ENCODE measurements around the gene CELF2. TPM values are rescaled to one million over a fixed set of nuclear protein-coding genes. Genes with fewer than 3 reads are reported as not detected.

Gene CELF2
- total and polyA plus RNA-seq, 2 experiments from 2014 or later: 16.6 to 26.9 TPM

GRCh38 chr10:11186374-11186773, 168.7 kb downstream of the CELF2 start:
- Histone ChIP-seq H3K4me3 (no peak overlapping the region), H3K9me3 (ENCODE audit: low read depth) (peaks cover 14% of the 10 kb centered on the region), H3K27me3 (no peaks in the 10 kb centered on the region), H3K4me1 (ENCODE audit: insufficient read depth) (no peaks in the 10 kb centered on the region), H3K9me2 (replicated peaks; ENCODE audit: insufficient read depth) (no peaks in the 10 kb centered on the region), H3K4me2 (no peak overlapping the region), H3K36me3 (replicated peaks; ENCODE audit: insufficient read depth, low read depth) (no peaks in the 10 kb centered on the region), H3K79me2 (no peaks in the 10 kb centered on the region), H4K20me1 (ENCODE audit: insufficient read depth, poor library complexity, severe bottlenecking) (no peaks in the 10 kb centered on the region), H3K27ac (no peak overlapping the region), H2AFZ (no peak overlapping the region)
- DNase-seq (ENCODE audit: low spot score): no peak
- 100% methylated on average over 1 of the region's 1 CpG for WGBS (ENCODE audit: low lambda C conversion rate, missing lambda C conversion rate)
- TF ChIP-seq EZH2 (IDR thresholded peaks at IDR 0.05; ENCODE audit: borderline replicate concordance) (no peak), CTCF (IDR thresholded peaks at IDR 0.05; ENCODE audit: poor library complexity) (no peak), EZH2phosphoT487 (IDR thresholded peaks at IDR 0.05; ENCODE audit: low read depth, severe bottlenecking, unreplicated experiment) (no peak)

- Histone ChIP-seq H3K9me3 (ENCODE audit: low read depth) (peaks cover 11% of the 10 kb centered on the region), H3K27me3 (no peaks in the 10 kb centered on the region), H3K4me1 (ENCODE audit: insufficient read depth) (no peaks in the 10 kb centered on the region), H2AFZ (no peak overlapping the region), H3K36me3 (replicated peaks; ENCODE audit: insufficient read depth, low read depth) (no peaks in the 10 kb centered on the region), H4K20me1 (ENCODE audit: insufficient read depth, poor library complexity, severe bottlenecking) (no peaks in the 10 kb centered on the region), H3K4me3 (no peak overlapping the region), H3K9me2 (replicated peaks; ENCODE audit: insufficient read depth) (no peaks in the 10 kb centered on the region), H3K4me2 (no peak overlapping the region), H3K79me2 (no peaks in the 10 kb centered on the region), H3K27ac (no peak overlapping the region)
- TF ChIP-seq EZH2phosphoT487 (IDR thresholded peaks at IDR 0.05; ENCODE audit: low read depth, severe bottlenecking, unreplicated experiment) (no peak), CTCF (IDR thresholded peaks at IDR 0.05; ENCODE audit: poor library complexity) (no peak), EZH2 (IDR thresholded peaks at IDR 0.05; ENCODE audit: borderline replicate concordance) (no peak)
- no peak for DNase-seq (ENCODE audit: low spot score)
- 59% methylated on average over 6 of the region's 6 CpGs for WGBS (ENCODE audit: low lambda C conversion rate, missing lambda C conversion rate)
These were observed 172.1 kb downstream of the CELF2 start for GRCh38 chr10:11189582-11190376.

- no peaks in the 10 kb centered on the region for H4K20me1 ChIP-seq (ENCODE audit: insufficient read depth, poor library complexity, severe bottlenecking)
- TF ChIP-seq EZH2phosphoT487 (IDR thresholded peaks at IDR 0.05; ENCODE audit: low read depth, severe bottlenecking, unreplicated experiment) (no peak), EZH2 (IDR thresholded peaks at IDR 0.05; ENCODE audit: borderline replicate concordance) (no peak), CTCF (IDR thresholded peaks at IDR 0.05; ENCODE audit: poor library complexity) (no peak)
- 99% methylated on average over 5 of the region's 5 CpGs for WGBS (ENCODE audit: low lambda C conversion rate, missing lambda C conversion rate)
These were observed 173.5 kb downstream of the CELF2 start for GRCh38 chr10:11191190-11191589.

More at GRCh38 chr10:11191190-11191589, 173.5 kb downstream of the CELF2 start:
- no peaks in the 10 kb centered on the region for H3K4me1 ChIP-seq (ENCODE audit: insufficient read depth)
- H3K27me3 ChIP-seq: no peaks in the 10 kb centered on the region
- no peaks in the 10 kb centered on the region for H3K9me3 ChIP-seq (ENCODE audit: low read depth)
- H3K4me3 ChIP-seq: no peak overlapping the region
- H3K9me2 ChIP-seq (replicated peaks; ENCODE audit: insufficient read depth): no peaks in the 10 kb centered on the region
- H3K36me3 ChIP-seq (replicated peaks; ENCODE audit: insufficient read depth, low read depth): no peaks in the 10 kb centered on the region
- H3K27ac ChIP-seq: no peak overlapping the region
- no peak overlapping the region for H3K4me2 ChIP-seq
- H3K79me2 ChIP-seq: no peaks in the 10 kb centered on the region
- H2AFZ ChIP-seq: no peak overlapping the region
- DNase-seq (ENCODE audit: low spot score): no peak

All from hepatocyte (in vitro differentiated cells).